Measurements from ENCODE around the gene THAP12.

The THAP12 gene

DNA sequence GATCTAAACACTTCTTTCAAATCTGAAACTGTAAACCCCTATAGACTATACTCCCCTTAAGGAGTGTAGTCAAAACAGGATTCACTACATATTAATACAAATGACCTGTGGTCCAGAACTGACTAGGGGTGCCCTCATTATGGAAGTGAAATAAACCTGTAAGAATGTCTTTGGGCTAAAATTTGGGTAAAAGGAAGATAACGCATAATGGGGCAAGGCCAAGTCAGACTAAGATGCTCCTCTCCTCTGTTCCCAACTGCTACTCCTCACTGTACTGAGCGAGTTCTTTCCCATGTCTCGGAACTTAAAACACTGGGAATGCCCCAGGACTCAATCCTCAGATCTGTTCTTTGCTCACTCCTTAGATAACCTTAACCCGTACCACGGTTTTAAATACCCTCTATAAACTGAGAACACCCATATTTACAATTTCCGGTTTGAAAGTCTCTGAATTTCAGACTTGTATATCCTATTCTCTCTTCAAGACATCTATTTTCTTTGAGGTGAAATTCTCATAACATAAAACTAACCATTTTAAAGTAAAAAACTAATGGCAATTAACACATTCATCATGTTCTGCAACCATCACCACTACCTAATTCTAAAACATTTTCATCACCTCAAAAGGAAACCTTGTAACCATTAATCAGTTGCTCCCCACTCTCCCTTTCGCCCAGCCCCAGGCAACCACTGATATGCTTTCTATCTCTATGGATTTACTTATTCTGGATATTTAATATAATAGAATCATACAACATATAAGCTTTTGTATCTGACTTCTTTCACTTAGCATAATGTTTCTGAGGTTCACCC, 4.0 kb downstream of the THAP12 start:
- no peak for DNase-seq

DNA sequence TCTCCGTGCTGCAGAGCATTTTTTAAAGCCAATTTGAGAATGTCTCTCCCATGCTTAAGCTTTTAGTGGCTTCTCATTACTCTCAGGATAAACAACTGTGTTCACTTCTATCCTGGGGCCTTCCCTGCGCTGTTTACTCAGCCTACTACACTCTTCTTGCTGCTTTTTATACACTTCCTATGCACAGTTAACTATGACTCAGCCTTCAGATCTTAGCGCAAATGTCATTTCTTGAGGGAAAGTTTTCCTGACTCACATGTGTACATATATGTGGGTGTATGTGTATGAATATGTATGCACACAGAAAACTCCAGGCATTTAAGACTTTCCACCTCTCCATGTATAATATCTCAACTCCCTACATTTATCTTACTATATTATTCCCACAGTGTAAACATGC, 9.8 kb downstream of the THAP12 start:
- peak in 1 of 5 donors; percentile 39 for DNase-seq

DNA sequence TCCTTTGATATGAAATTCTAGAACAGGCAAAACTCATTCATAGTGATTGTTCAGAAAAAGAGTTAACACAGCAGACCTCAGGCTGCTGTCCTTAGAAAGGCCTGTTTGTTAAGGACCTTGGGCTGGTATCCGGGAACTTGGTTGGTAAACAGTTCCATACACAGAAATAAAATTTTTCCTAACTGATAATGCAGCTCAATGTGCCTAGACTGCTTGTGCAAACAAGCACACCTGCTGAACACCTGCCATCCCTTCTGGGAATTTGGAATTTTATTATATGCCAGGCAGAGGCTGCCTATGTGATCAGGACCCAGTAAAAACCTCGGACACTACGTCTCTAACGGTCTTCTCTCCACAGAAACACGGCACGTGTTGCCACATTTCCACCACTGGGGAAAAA, 11.5 kb downstream of the THAP12 start:
- no peak for DNase-seq

DNA sequence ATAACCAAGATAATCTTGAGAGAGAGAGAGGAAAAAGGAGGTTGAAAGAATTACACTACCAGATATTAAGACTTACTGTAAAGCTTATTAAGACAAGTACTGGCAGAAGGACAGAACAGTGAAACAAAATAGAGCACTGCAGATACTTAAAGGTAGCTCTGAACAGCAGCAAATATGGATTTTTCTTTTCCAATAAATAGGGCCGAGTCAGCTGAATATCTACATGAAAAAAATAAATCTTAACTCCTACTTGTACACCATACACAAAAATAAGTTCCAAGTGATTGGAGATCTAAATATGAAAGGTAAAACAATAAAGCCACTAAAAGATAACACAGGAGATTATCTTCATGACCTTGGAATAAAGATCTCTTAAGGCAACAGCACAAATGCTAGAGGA, 12.4 kb downstream of the THAP12 start:
- no peak for DNase-seq

DNA sequence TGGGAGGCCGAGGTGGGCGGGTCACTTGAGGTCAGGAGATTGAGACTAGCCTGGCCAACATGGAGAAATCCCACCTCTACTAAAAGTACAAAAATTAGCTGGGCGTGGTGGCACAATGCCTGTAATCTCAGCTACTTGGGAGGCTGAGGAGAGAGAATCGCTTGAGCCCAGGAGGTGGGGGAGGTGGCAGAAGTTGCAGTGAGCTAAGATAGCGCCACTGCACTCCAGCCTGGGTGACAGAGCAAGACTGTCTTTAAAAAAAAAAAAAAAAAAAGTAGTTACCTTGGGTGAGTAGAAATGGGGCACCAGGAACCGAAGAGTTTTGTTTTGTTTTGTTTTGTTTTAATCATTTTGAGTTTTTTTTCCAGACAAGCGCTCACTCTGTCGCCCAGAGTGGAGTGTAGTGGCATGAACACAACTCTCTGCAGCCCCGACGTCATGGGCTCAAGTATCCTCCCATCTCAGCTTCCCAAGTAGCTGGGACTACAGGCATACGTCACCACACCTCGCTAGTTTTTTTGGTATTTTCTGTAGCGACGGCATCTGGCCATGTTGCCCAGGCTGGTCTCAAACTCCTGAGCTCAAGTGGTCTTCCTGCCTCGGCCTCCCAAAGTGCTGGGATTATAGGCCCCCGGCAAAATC, 15.8 kb downstream of the THAP12 start:
- no peak for DNase-seq

DNA sequence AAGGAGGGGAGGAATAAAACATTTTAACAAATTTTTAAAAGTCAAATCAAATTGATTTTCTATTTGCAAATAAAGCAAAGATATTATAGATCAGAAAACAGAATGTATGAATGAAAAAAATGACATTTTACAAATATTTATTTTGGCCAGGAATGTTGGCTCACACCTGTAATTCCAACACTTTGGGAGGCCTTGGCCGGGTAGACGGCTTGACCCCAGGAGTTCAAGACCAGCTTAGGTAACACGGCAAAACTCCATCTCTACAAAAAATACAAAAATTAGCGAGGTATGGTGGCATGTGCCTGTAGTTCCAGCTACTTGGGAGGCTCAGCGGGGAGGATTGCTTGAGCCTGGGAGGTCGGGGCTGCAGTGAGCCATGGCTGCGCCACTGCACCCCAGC, 18.2 kb downstream of the THAP12 start:
- DNase-seq: no peak

DNA sequence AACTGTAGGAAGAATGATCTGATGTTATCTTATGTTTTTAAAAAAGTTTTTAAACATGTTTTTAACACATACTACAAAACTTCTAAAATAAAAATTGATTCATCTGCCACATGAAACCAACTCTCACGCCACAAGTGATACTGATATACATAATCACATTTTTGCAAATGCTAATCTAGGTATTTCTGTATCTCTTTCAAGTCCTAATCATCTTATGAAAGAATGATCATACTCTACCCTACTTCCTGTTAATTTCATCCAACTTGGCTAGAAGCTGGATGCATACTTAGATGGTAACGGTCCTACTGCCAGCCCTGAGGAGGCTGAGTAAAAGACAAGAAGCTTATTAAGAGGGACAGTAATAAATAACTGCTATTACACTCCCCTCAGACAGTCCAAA, 19.2 kb downstream of the THAP12 start:
- no peak for DNase-seq

DNA sequence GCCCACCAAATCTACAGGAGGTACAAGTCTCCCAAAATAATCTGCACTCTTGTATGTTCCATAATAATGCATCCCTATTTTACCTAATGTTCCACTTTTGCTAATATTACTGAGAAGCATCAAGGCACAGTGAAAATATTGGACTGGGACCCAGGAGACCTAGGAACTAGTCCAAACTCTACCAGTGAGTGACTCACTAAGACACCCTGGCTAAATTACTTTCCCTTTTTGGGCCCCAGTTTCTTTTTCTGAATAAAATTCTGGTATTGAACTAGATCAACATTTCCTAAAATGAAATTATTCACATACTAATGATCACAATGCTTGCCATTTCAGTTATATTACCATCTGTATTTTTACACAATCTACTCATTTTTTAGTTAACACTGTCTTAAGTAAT, 19.6 kb downstream of the THAP12 start:
- DNase-seq: no peak

DNA sequence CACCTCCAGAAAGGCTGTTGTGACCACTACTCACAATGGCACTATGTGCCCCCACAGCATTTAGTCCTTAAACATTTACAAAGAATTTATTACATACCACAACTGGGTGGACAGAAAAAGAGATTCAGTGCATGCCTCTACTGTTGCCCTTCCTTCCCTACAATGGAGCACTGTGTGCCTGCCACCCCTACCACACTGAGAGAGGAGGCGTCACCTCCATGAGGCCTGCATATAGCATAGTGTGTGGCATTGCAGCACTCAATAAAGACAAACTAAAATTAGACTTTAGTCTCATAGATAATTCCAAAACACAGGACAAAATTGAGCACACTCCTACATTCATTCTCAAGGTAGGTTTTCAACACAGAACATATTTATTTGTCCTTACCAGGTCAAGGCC, 25.8 kb downstream of the THAP12 start:
- DNase-seq: no peak

DNA sequence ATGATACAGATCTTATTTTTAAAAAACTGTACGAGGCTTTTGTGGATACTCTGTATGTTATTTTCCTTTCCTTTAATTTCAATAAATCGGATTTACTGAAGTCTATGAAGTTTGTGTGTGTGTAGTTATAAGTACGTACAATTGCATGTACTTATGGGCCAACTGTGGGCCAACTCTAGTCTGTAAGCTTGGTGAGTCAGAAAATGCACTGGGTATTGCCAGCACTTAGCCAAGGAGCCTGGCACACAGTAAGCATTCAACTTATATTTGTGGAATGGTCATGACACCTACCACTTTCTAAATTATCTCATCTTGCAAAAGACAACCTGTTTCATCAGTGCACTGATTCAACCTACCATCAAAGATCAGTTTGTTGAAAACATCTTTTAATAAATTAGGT, 32.6 kb downstream of the THAP12 start:
- no peak for DNase-seq

DNA sequence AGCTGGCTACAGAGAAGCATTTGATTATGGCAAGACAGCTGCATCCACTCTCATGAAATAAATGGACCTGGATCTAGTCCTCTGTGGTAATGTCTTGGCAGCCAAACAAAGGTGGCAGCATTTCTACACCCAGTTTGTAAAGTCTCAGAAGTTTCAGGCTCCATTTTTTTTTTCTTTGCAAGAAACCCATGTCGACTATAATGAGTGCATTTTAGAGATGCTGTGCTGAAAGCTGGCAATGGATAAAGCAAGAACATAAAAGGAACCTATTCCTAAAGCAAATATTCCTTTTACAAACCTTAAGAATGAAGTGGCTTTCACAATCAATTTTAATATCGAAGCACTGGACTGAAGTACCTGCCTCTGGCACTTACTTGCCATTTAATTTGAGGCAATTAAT, 33.5 kb downstream of the THAP12 start:
- no peak for DNase-seq

DNA sequence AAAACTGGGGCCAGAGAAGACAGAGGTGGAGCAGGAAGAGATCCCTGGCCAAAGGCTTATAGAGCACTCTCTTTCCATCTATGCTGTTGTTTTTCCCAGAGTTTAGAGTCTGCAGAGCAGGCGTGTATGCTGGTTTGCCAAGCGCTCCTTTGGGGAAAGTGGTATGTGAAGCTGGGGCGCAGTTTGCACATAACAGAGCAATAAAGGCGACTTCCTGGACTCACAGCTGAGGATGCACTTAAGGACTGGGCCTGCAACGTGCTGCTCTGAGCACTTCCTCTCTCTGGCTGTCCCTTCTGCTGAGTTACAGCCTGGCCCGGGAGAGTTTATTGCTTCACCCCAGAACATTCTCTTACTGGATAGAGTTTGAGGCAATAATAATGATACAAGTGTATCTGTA, 41.7 kb downstream of the THAP12 start:
- peak in 1 of 5 donors; percentile 17 for DNase-seq

DNA sequence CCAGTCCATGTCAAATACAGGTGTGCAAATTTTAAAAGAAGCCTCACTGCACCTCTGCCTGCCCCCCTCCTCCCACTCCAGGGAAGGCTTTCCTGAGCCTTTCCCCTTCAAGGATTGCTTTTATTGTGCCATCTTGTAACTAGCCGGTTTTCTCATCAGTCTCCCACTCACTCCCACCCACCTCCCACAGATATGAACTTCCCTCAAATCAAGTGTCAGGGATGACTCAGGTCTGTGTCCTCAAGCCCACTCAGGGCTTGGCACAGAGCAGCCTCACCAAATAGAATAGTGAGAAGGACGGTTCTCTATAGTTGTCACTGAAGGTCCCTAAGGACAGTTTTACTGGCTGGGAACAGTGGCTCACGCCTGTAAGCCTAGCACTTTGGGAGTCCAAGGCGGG, 43.0 kb downstream of the THAP12 start:
- no peak for DNase-seq

DNA sequence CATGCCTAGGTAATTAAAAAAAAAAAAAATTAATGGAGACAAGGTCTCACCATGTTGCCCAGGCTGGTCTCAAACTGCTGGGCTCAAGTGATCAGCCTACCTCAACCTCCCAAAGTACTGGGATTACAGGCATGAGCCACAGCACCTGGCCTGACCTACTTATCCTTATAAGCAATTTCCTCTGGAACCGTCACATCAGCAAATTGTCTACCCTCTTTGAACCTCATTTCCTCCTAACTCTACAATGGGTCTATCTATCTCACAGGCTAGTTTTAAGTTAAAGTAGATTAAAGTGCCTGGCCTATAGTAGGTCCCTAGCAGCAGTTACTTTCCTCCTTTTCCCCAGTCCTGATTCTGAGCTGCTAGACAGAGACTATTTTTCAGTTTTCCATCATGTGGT, 43.5 kb downstream of the THAP12 start:
- no peak for DNase-seq

DNA sequence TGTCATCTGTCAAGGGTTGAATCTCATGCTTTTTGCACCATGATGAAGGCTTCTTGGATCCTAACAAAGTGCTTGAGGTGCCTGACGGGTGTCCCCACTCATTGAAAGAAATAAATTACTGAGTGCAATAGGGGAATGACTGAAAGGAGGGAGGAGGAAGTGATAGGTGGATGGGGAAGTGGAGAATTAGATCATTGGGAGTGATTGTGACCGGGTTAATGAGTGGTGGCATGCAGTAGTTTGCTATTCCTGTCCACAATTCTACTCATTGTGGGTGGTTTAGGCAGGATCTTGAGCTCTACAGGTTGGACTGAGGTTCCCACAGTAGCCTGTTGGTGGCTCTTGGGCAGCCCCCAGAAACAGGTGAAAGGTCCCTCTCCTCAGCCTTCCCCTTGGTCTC, 44.3 kb downstream of the THAP12 start:
- no peak for DNase-seq

DNA sequence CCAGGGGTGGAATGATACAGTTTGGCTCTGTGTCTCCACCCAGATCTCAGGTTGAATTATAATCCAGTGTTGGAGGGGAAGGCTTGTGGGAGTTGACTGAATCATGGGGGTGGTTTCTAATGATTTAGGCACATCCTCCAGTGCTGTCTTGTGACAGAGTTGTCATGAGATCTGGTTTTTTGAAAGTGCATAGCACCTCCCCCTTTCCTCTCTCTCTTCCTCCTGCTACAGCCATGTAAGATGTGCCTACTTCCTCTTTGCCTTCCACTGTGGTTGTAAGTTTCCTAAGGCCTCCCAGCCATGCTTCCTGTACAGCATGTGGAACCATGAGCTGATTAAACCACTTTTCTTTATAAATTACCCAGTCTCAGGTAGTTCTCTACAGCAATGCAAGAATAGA, 45.1 kb downstream of the THAP12 start:
- DNase-seq: no peak

DNA sequence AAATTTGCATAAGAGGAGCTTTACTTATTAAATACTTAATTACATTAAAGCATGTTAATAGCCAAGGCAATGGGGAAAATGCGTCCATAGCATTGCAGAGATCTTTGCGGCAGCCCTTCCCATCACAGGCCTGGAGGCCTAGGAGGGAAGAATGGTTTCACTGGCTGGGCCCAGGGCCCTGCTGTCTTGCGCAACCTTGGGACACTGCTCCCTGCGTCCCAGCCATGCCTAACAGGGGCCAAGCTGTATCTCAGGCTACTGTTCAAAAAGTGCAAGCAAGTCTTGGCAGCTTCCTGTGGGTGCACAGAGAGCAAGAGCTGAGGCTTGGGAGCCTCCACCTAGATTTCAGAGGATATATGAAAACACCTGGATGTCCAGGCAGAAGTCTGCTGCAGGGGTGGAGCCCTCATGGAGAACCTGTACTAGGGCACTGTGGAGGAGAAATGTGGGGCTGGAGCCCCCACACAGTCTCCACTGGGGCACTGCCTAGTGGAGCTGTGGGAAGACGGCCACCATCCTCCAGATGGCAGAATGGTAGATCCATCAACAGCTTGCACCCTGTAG, 46.0 kb downstream of the THAP12 start:
- DNase-seq: no peak

DNA sequence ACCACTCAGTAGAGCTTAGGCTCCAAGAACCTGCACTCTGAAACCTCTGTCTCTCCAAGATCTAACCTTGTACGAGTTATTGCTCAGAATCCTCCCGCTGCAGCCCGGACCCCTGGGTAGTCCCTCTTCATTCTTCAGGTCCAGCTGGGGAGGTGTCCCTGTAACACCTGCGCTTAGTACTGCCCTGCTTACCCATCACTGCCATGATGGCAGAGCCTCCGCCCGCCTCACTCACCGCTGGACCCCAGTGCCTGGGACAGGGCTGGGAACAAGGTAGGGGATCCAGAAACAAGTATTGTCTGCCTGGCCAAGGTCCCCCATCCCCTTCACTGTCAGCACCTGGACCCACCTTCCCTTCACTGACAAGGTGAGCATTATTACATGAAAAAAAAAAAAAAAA, 50.3 kb downstream of the THAP12 start:
- DNase-seq: no peak

DNA sequence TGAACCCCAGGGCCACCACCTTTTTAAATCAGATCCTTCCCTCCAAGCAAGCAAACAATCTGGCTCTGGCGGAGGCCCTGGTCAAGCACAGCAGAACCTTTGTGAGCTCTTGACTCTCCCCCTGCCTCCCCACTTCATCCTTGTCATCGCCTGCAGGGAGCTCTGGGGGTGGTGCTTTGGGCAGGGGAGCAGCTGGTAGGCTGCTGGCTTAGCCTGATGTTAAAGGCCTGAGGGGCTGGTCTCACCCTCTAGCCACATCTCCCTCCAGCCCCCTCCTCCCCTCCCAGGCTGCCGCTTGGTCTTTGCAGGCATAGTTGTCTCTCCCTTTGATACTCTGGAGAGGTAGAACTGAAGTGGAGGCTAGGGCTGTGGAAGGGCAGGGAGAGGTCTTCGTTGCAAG, 50.9 kb downstream of the THAP12 start:
- DNase-seq: no peak

DNA sequence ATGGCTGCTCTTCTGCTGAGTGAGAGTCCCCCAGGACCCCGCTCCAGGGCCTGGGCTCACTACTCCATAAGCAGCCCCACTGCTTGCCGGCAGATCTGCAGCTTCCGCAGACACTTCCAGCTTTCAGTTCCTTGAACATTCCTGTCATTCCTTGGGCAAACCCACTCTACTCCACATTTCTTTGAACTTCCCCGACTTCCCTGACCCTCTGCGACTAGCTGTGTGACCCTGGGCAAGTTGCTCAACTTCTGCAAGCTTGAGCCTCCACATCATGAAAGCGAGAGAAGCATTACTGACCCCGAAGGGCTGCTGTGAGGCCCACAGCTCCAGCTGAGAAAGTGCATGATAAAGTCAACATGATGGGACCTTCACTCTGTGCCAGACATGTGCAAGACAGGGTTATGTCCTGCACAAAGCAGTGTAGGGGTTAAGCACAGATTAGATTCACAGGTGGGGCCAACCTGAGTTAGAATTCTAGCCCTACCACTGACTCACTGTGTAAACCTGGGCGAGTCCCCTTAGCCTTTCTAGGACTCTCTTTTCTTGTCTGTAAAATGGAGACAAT, 51.8 kb downstream of the THAP12 start:
- DNase-seq: no peak

DNA sequence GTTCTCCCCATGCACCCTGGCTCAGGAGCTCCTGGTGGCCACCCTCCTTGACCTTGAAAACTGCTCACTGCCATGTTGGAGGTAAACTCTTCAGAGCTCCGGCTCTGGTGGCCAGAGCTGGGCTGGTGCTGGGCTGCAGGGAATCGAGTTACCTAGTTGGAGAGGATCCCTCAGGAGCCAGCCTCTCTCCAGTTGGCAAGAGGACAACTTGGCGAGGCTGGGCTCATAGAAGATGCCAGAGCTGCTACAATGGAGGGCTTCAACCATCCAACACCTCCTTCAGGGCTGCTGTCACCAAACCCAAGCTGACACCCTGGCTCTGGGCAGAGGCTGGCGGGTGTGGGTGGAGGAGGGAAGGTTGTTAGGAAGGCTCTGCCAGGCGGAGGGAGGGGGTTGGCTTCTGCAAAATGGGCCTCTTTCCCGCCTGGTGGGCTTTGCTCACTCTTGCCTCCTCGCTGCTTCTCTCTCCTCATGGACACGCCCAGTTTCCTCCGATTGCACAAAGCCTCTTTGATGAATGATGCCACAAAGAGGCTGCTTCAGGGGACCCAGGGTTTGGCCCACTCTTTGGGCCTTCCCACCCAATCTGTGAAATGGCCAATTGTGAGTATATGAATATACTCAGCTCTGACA, 53.1 kb downstream of the THAP12 start:
- no peak for DNase-seq

DNA sequence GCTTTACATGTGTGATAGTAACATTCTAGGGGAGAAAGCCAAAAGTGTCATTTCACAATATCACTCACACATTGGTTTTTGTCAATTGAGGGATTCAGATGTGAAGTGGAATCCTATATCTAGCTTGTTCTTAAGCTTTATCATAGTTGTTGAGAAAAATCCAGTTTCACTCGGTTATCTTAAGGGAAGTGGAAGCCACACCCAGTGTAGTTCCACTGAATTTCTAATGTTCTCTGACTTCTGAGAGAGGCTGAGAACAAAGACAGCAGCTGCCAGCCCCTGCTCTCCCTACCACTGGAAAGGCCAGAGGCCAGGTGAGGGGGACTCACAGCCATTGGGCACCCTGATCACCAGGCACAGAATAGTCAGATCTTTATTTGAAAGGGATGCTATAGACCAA, 53.7 kb downstream of the THAP12 start:
- no peak for DNase-seq

DNA sequence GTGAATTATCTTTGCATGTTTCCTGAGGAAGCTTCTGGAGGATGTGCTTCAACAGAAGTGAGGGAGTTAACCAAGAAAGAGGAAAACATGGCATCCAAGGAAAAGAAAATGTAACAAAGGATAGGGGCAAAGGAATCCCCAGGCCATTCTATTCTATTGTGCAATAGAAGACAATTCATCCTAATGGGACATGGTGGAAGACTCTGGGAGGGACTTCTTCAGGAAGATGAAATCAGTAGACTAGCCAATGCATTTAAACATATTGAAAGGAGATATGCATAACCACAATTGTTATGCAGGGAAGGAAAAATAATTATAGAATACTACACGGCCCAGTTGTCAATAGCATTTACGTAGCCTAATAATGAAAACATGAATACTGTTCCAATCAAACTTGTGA, 55.7 kb downstream of the THAP12 start:
- no peak for DNase-seq

DNA sequence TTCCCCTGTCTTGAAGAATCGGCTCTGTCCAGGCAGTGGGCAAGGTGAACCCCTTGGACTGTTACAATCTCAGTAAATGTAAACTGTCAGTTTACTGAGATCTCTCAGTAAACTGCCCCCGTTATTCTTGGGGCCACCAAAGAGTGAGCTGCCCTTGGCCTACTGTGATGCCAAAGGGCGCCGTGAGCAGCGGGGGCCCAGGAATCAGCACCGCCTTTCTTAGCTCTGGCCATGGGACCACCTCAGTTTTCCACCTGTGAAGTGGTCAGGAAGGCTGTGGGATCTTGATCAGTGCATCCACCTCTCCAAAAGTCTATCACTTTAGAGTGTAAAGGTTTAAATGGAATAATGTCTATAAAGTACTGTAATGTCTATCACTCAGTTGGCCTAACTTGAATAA, 57.1 kb downstream of the THAP12 start:
- DNase-seq: no peak
